Keratinocyte (primary cell): Measurements from ENCODE around the gene ASAP3. TPM values are rescaled to one million over a fixed set of nuclear protein-coding genes. Genes with fewer than 3 reads are reported as not detected.
A peak's percentile ranks its signal among the peaks of the same experiment; 100 is the strongest.

Experiments
- DNase-seq: peaks from one replicate; pipeline ENCODE4 v3.0.0-alpha.2; 2011; ENCODE audit warnings: low read depth, missing footprints, low spot score
- FAIRE-seq: peaks from 2 replicates; lab custom pipeline; 2011; peaks lifted over from hg19 to GRCh38; lab: Jason Lieb, UNC
- H2AFZ ChIP-seq: 2 replicates; pipeline ENCODE4 v1.6.0; 2012; ENCODE audit warnings: low read length, control low read depth, inconsistent platforms; ENCODE audit not compliant: control insufficient read depth
- H3K27ac ChIP-seq: 2 replicates; pipeline ENCODE4 v1.5.1; 2011; ENCODE audit warnings: low read length; ENCODE audit not compliant: control insufficient read depth, insufficient read depth
- H3K27me3 ChIP-seq: 3 replicates; pipeline ENCODE4 v1.6.0; 2011; ENCODE audit warnings: low read length; ENCODE audit not compliant: control insufficient read depth, insufficient read depth; ENCODE audit errors: extremely low read depth
- H3K36me3 ChIP-seq, 2 experiments: 2 replicates in 1 of 2; 3 replicates in 1 of 2; pipeline ENCODE4 v1.5.1; 2011; ENCODE audit warnings: low read length in 2 of 2, mild to moderate bottlenecking in 1 of 2; ENCODE audit not compliant: control insufficient read depth in 2 of 2, insufficient read depth in 2 of 2; ENCODE audit errors: extremely low read depth in 1 of 2
- H3K4me1 ChIP-seq: 3 replicates; pipeline ENCODE4 v1.5.1; 2011; ENCODE audit warnings: low read length; ENCODE audit not compliant: control insufficient read depth, insufficient read depth; ENCODE audit errors: extremely low read depth
- H3K4me2 ChIP-seq: 3 replicates; pipeline ENCODE4 v1.6.0; 2011; ENCODE audit warnings: low read depth, low read length; ENCODE audit not compliant: control insufficient read depth, insufficient read depth; ENCODE audit errors: extremely low read depth
- H3K4me3 ChIP-seq, 3 experiments: fragments of 200-600 bp in 1 of 3; sonication (generic) in 1 of 3; 2 replicates in 2 of 3; 3 replicates in 1 of 3; pipeline ENCODE4 v1.5.1; 2011 to 2016; ENCODE audit warnings: low read length in 3 of 3, mild to moderate bottlenecking in 3 of 3, control low read depth in 2 of 3, inconsistent platforms in 1 of 3, low read depth in 1 of 3, mixed read lengths in 1 of 3, mixed run types in 1 of 3, moderate library complexity in 1 of 3; ENCODE audit not compliant: control insufficient read depth in 2 of 3, insufficient read depth in 2 of 3; ENCODE audit errors: extremely low read depth in 1 of 3
- H3K79me2 ChIP-seq: 2 replicates; pipeline ENCODE4 v1.6.0; 2012; ENCODE audit warnings: low read length; ENCODE audit not compliant: control insufficient read depth, insufficient read depth
- H3K9ac ChIP-seq: 3 replicates; pipeline ENCODE4 v1.6.0; 2011; ENCODE audit warnings: low read length; ENCODE audit not compliant: control insufficient read depth, insufficient read depth; ENCODE audit errors: extremely low read depth
- H3K9me1 ChIP-seq: 3 replicates; pipeline ENCODE4 v1.6.0; 2011; ENCODE audit warnings: low read length; ENCODE audit not compliant: control insufficient read depth, insufficient read depth; ENCODE audit errors: extremely low read depth
- H3K9me3 ChIP-seq: 2 replicates; pipeline ENCODE4 v1.5.1; 2012; ENCODE audit warnings: low read depth, low read length; ENCODE audit not compliant: control insufficient read depth
- H4K20me1 ChIP-seq: 3 replicates; pipeline ENCODE4 v1.6.0; 2011; ENCODE audit warnings: low read length; ENCODE audit not compliant: control insufficient read depth, insufficient read depth; ENCODE audit errors: extremely low read depth
- EZH2 ChIP-seq: IDR thresholded peaks from one replicate; pipeline ENCODE4 v1.6.1; 2012; ENCODE audit warnings: inconsistent platforms, mild to moderate bottlenecking, low read length, moderate library complexity
- dilution Hi-C: fragments of 300-500 bp; cut with MboI; formaldehyde crosslinking; loops from one replicate; pipeline ENCODE4 v1.7.0; 2020; ENCODE audit warnings: low sequenced_read_pairs; ENCODE audit not compliant: extremely low pct_ligation_motif_present
- polyA plus RNA-seq, 5 experiments: library from polyadenylated mRNA; depleted of rRNA in 3 of 5; stranded (reverse) in 3 of 5; stranded (forward) in 1 of 5; unstranded in 1 of 5; fragments of >200 nt; gene quantifications; 1 replicate in 1 of 5; 2 replicates in 3 of 5; 3 replicates in 1 of 5; pipeline versions ENCODE4 v1.2.1 to v1.2.3, GENCODE V29; 2011 to 2012; ENCODE audit warnings: missing spikeins in 2 of 5, low read depth in 1 of 5, low replicate concordance in 1 of 5
- TF ChIP-seq, protein P1 (sequence below), 3 experiments: IDR thresholded peaks in 1 of 3; conservative IDR thresholded peaks in 1 of 3; optimal IDR thresholded peaks in 1 of 3; 2 replicates in 2 of 3; 3 replicates in 1 of 3; pipeline versions ENCODE3 to v1.5.1; 2011; ENCODE audit warnings: low read length in 3 of 3, mild to moderate bottlenecking in 3 of 3, moderate library complexity in 2 of 3, control low read depth in 1 of 3, inconsistent platforms in 1 of 3; ENCODE audit not compliant: insufficient read depth in 2 of 3; ENCODE audit errors: extremely low read depth in 1 of 3

Gene ASAP3
- polyA plus RNA-seq, 1 donor (not counting 4 experiments of a cell fraction or from before 2014, with no cell fraction given): 11.4 TPM

GRCh38 chr1:23403355-23403734 lies 80.6 kb downstream of the ASAP3 start:
- Histone ChIP-seq H4K20me1 (no peaks in the 10 kb centered on the region), H3K9me3 (no peaks in the 10 kb centered on the region), H3K9me1 (peaks cover 2% of the 10 kb centered on the region), H3K4me1 (peaks cover 30% of the 10 kb centered on the region), H3K27me3 (no peaks in the 10 kb centered on the region), H3K36me3 (no peaks in the 10 kb centered on the region), H3K9ac (peak overlapping the region; percentile 24), H3K79me2 (no peaks in the 10 kb centered on the region), H3K27ac (peak overlapping the region; percentile 80), H3K4me3 (peak overlapping the region in 1 of 3 experiments; percentile 15), H3K4me2 (peak overlapping the region; percentile 74), H2AFZ (no peak overlapping the region)
- dilution Hi-C loops: no loop called here
- DNase-seq: no peak
- no peak for TF ChIP-seq EZH2
- TF ChIP-seq, protein P1, sequence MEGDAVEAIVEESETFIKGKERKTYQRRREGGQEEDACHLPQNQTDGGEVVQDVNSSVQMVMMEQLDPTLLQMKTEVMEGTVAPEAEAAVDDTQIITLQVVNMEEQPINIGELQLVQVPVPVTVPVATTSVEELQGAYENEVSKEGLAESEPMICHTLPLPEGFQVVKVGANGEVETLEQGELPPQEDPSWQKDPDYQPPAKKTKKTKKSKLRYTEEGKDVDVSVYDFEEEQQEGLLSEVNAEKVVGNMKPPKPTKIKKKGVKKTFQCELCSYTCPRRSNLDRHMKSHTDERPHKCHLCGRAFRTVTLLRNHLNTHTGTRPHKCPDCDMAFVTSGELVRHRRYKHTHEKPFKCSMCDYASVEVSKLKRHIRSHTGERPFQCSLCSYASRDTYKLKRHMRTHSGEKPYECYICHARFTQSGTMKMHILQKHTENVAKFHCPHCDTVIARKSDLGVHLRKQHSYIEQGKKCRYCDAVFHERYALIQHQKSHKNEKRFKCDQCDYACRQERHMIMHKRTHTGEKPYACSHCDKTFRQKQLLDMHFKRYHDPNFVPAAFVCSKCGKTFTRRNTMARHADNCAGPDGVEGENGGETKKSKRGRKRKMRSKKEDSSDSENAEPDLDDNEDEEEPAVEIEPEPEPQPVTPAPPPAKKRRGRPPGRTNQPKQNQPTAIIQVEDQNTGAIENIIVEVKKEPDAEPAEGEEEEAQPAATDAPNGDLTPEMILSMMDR (optimal IDR thresholded peaks at IDR 0.05 in 1 of 3, IDR thresholded peaks at IDR 0.05 in 1 of 3, conservative IDR thresholded peaks at IDR 0.05 in 1 of 3; ENCODE audit: extremely low read depth in 1 of 3, insufficient read depth in 2 of 3, low read length in 3 of 3): no peak
- FAIRE-seq: no peak

- Histone ChIP-seq H3K79me2 (no peaks in the 10 kb centered on the region), H3K9me1 (peaks cover 2% of the 10 kb centered on the region), H3K4me2 (peak overlapping the region; percentile 74), H2AFZ (peak overlapping the region; percentile 67), H3K9me3 (no peaks in the 10 kb centered on the region), H3K27me3 (no peaks in the 10 kb centered on the region), H3K9ac (peak overlapping the region; percentile 24), H3K27ac (peak overlapping the region; percentile 80), H4K20me1 (no peaks in the 10 kb centered on the region), H3K4me3 (peak overlapping the region in 1 of 3 experiments; percentile 15), H3K4me1 (peaks cover 30% of the 10 kb centered on the region), H3K36me3 (no peaks in the 10 kb centered on the region)
- TF ChIP-seq, protein P1 (optimal IDR thresholded peaks at IDR 0.05 in 1 of 3, IDR thresholded peaks at IDR 0.05 in 1 of 3, conservative IDR thresholded peaks at IDR 0.05 in 1 of 3; ENCODE audit: extremely low read depth in 1 of 3, insufficient read depth in 2 of 3, low read length in 3 of 3): no peak
- no peak for TF ChIP-seq EZH2
- dilution Hi-C loops: no loop called here
- FAIRE-seq: peak; percentile 83
- DNase-seq: no peak
Measured at GRCh38 chr1:23403038-23403336, 81.0 kb downstream of the ASAP3 start.
